Ovary (tissue), 3 donors: ENCODE data around the gene TOR1AIP2.

Experiments used
- POLR2A ChIP-seq: fragments of 450-650 bp; IDR thresholded peaks from one replicate; pipeline ENCODE4 v1.6.1; 2017; ENCODE audit warnings: antibody characterized with exemption, mild to moderate bottlenecking, moderate library complexity
- TF ChIP-seq, protein P1 (sequence below), 3 donors: fragments of 450-650 bp in 2 of 3; fragments of 200-600 bp in 1 of 3; IDR thresholded peaks; one replicate each; pipeline versions ENCODE4 v1.5.1 to v1.8.0; 2016 to 2022; ENCODE audit warnings: antibody characterized with exemption in 3 of 3, mild to moderate bottlenecking in 1 of 3
- donor health status: DM: no; HTN: no; CAD: no.

DNA sequence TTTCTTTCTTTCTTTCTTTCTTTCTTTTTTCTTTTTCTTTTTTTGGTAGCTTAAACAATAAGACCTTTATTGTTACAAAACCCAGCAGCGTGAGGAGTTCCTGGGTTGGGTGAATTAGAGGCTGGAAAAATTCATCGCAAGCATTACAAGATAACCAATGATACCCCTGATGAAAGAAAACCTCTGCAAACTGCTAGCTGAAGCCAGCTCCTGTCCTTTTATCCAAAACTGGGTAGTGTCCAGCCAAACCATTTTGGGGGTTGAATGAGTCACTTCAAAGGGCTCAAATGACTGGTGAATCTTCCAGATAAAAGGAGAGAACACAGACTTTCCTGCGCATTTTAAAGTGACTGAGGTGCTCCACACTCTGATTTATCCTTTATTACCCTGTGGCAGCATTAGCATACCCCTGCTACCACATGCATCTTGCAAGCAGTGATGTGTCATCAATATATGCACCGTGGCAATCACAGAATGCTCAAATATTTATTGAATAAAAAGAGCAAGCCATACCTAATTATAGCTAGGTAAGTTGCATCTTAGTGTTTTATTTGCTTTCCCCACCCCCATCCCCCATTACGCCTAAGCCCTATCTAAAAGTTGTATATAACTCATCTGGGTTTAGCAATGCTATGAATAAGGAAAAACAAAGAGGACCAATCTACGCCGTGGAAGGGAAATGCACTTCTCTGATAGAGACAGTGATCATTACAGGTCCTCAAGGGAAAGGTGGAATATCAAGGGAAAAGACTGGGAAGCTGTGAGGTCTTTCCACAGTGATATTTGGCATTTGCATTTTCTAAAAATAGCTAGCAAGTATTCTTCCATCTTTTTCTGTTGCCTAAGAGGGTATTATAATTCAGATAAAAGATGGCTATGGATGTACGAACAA is 44.6 kb upstream of the TOR1AIP2 start:
- TF ChIP-seq, protein P1, sequence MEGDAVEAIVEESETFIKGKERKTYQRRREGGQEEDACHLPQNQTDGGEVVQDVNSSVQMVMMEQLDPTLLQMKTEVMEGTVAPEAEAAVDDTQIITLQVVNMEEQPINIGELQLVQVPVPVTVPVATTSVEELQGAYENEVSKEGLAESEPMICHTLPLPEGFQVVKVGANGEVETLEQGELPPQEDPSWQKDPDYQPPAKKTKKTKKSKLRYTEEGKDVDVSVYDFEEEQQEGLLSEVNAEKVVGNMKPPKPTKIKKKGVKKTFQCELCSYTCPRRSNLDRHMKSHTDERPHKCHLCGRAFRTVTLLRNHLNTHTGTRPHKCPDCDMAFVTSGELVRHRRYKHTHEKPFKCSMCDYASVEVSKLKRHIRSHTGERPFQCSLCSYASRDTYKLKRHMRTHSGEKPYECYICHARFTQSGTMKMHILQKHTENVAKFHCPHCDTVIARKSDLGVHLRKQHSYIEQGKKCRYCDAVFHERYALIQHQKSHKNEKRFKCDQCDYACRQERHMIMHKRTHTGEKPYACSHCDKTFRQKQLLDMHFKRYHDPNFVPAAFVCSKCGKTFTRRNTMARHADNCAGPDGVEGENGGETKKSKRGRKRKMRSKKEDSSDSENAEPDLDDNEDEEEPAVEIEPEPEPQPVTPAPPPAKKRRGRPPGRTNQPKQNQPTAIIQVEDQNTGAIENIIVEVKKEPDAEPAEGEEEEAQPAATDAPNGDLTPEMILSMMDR (IDR thresholded peaks at IDR 0.05), result no peak
- no peak for TF ChIP-seq POLR2A
